Muscle layer of duodenum (tissue), 2 donors: ENCODE measurements around the gene HOXB2.

Source experiments
- H3K27ac ChIP-seq: one replicate; pipeline ENCODE4 v1.7.0; 2013; ENCODE audit warnings: mild to moderate bottlenecking, low read length
- H3K27me3 ChIP-seq: one replicate; pipeline ENCODE4 v1.7.0; 2013; ENCODE audit warnings: low read depth, mild to moderate bottlenecking, control low read depth, low read length
- H3K36me3 ChIP-seq, 2 donors: one replicate each; pipeline ENCODE4 v1.7.0; 2013; ENCODE audit warnings: low read length in 2 of 2, control low read depth in 1 of 2, mild to moderate bottlenecking in 1 of 2; ENCODE audit not compliant: insufficient read depth in 2 of 2, control insufficient read depth in 1 of 2
- H3K4me1 ChIP-seq, 2 donors: one replicate each; pipeline ENCODE4 v1.7.0; 2013; ENCODE audit warnings: low read length in 2 of 2, mild to moderate bottlenecking in 2 of 2, control low read depth in 1 of 2, moderate library complexity in 1 of 2; ENCODE audit not compliant: insufficient read depth in 2 of 2, control insufficient read depth in 1 of 2
- H3K4me3 ChIP-seq, 2 donors: one replicate each; pipeline ENCODE4 v1.7.0; 2013; ENCODE audit warnings: low read length in 2 of 2, low read depth in 1 of 2, mild to moderate bottlenecking in 1 of 2
- H3K9me3 ChIP-seq, 2 donors: one replicate each; pipeline ENCODE4 v1.7.0; 2013; ENCODE audit warnings: low read length in 2 of 2, control low read depth in 1 of 2, mild to moderate bottlenecking in 1 of 2; ENCODE audit not compliant: control insufficient read depth in 1 of 2
- donor health status: healthy.

HOXB2 gene

GRCh38 chr17:48548523-48549280 lies 3.8 kb upstream of the HOXB2 start:
- H3K27ac ChIP-seq = peak overlapping the region; percentile 84
- H3K4me1 ChIP-seq = peaks cover 17 to 65% of the 10 kb centered on the region in 2 donors
- peaks cover 4% of the 10 kb centered on the region for H3K27me3 ChIP-seq
- H3K4me3 ChIP-seq = peak overlapping the region; percentile 1 to 25
- H3K36me3 ChIP-seq = no peaks in the 10 kb centered on the region
- H3K9me3 ChIP-seq = no peaks in the 10 kb centered on the region

GRCh38 chr17:48547808-48548522 lies 3.1 kb upstream of the HOXB2 start:
- H3K4me1 ChIP-seq = peaks cover 13 to 62% of the 10 kb centered on the region in 2 donors
- peaks cover 4% of the 10 kb centered on the region for H3K27me3 ChIP-seq
- peak overlapping the region; percentile 22 to 46 for H3K4me3 ChIP-seq
- no peaks in the 10 kb centered on the region for H3K36me3 ChIP-seq
- peak overlapping the region; percentile 84 for H3K27ac ChIP-seq
- H3K9me3 ChIP-seq = no peaks in the 10 kb centered on the region

- peaks cover 4% of the 10 kb centered on the region for H3K27me3 ChIP-seq
- H3K27ac ChIP-seq = peak overlapping the region; percentile 84
- H3K4me1 ChIP-seq = peaks cover 13 to 58% of the 10 kb centered on the region in 2 donors
- no peaks in the 10 kb centered on the region for H3K9me3 ChIP-seq
- H3K36me3 ChIP-seq = no peaks in the 10 kb centered on the region
- peak overlapping the region; percentile 22 to 46 for H3K4me3 ChIP-seq
Measured at GRCh38 chr17:48546924-48547807, 2.3 kb upstream of the HOXB2 start.

GRCh38 chr17:48546137-48546923 lies 1.4 kb upstream of the HOXB2 start:
- peaks cover 13 to 50% of the 10 kb centered on the region in 2 donors for H3K4me1 ChIP-seq
- peaks cover 4% of the 10 kb centered on the region for H3K27me3 ChIP-seq
- no peaks in the 10 kb centered on the region for H3K36me3 ChIP-seq
- no peaks in the 10 kb centered on the region for H3K9me3 ChIP-seq
- peak overlapping the region; percentile 84 for H3K27ac ChIP-seq
- peak overlapping the region; percentile 22 to 46 for H3K4me3 ChIP-seq

- Histone ChIP-seq H3K9me3 (no peaks in the 10 kb centered on the region), H3K4me1 (peaks cover 17 to 51% of the 10 kb centered on the region in 2 donors), H3K4me3 (no peak overlapping the region), H3K27ac (peak overlapping the region; percentile 84), H3K36me3 (no peaks in the 10 kb centered on the region), H3K27me3 (peaks cover 4% of the 10 kb centered on the region)
Measured at GRCh38 chr17:48545539-48545938, 630 bp upstream of the HOXB2 start.

GRCh38 chr17:48544349-48545021 lies 424 bp downstream of the HOXB2 start:
- Histone ChIP-seq H3K27me3 (peaks cover 4% of the 10 kb centered on the region), H3K4me3 (peak overlapping the region; percentile 62 to 86), H3K4me1 (peaks cover 13 to 47% of the 10 kb centered on the region in 2 donors), H3K27ac (peak overlapping the region; percentile 84), H3K9me3 (no peaks in the 10 kb centered on the region), H3K36me3 (no peaks in the 10 kb centered on the region)

- peak overlapping the region; percentile 62 to 86 for H3K4me3 ChIP-seq
- peak overlapping the region; percentile 84 for H3K27ac ChIP-seq
- H3K36me3 ChIP-seq = no peaks in the 10 kb centered on the region
- H3K4me1 ChIP-seq = peaks cover 13 to 42% of the 10 kb centered on the region in 2 donors
- H3K27me3 ChIP-seq = peaks cover 4% of the 10 kb centered on the region
- no peaks in the 10 kb centered on the region for H3K9me3 ChIP-seq
Measured at GRCh38 chr17:48543854-48544348, 1.0 kb downstream of the HOXB2 start.

- H3K9me3 ChIP-seq = no peaks in the 10 kb centered on the region
- peak overlapping the region; percentile 62 to 86 for H3K4me3 ChIP-seq
- H3K4me1 ChIP-seq = peaks cover 13 to 36% of the 10 kb centered on the region in 2 donors
- peak overlapping the region; percentile 84 for H3K27ac ChIP-seq
- H3K27me3 ChIP-seq = peaks cover 4% of the 10 kb centered on the region
- no peaks in the 10 kb centered on the region for H3K36me3 ChIP-seq
Measured at GRCh38 chr17:48543107-48543853, 1.6 kb downstream of the HOXB2 start.

GRCh38 chr17:48542698-48543106 lies 2.2 kb downstream of the HOXB2 start:
- no peaks in the 10 kb centered on the region for H3K9me3 ChIP-seq
- peaks cover 13 to 36% of the 10 kb centered on the region in 2 donors for H3K4me1 ChIP-seq
- peaks cover 4% of the 10 kb centered on the region for H3K27me3 ChIP-seq
- H3K4me3 ChIP-seq = peak overlapping the region; percentile 62 to 86
- H3K27ac ChIP-seq = peak overlapping the region; percentile 84
- H3K36me3 ChIP-seq = no peaks in the 10 kb centered on the region
